Activated CD8-positive, alpha-beta memory T cell treated with anti-CD3 and anti-CD28 coated beads for 1 hour (primary cell): Measurements from ENCODE around the gene ST6GALNAC3.
"Not testable (repeated sequence)": the region's sequence is repeated elsewhere in the genome, so short reads cannot be mapped to it uniquely, and the experiment has no call there.

Experiments used
- DNase-seq, 2 donors: peaks; one replicate each; pipeline ENCODE4 v3.0.0-alpha.2; 2020; ENCODE audit warnings: low read depth in 1 of 2; ENCODE audit errors: extremely low read depth in 1 of 2

Gene ST6GALNAC3

DNA sequence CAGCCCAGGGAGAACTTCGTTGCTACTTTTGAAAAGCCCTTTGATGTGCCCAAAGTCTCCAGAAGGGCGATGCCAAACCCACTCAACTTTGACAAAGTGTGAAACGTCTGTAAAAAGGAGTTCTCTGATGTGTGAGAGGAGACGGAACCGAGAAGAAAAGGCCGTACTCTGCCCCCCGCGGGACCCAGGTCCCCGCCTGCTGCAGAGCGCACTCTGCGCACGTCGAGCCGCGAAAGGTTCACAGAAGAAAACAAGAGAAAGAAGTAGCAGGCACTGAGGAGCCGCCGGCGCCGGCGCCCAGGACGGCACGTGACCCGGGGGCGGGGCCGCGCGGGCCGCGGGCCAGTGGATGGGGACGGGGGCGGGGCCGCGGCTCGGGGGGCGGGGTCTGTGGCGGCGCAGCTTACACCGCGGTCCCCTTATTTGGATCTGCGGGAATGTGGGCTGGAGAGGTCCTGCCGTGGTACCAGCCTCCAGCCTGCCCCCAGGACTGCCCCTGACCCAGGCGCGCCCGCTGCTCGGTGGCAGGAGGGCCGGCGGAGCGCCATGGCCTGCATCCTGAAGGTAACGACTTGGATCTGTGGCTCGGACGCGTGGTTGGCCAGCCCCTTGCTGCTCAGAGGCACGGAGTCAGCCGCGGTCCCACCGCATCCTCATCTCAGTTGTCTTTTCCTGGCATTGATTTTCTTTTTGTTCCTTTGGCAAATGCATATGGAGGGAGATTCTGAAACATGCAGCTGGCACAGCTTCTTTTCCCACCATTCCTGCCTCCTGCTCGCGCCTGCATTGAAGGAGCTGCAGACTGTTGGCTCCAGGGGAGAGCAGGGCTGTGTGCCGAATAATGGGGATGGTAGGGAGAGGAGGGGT is at the start of gene ST6GALNAC3:
ST6GALNAC3 (plus strand) TSS at position 426 of the 867 bp plus-strand sequence.
- DNase-seq, result peak; percentile 7 to 61

DNA sequence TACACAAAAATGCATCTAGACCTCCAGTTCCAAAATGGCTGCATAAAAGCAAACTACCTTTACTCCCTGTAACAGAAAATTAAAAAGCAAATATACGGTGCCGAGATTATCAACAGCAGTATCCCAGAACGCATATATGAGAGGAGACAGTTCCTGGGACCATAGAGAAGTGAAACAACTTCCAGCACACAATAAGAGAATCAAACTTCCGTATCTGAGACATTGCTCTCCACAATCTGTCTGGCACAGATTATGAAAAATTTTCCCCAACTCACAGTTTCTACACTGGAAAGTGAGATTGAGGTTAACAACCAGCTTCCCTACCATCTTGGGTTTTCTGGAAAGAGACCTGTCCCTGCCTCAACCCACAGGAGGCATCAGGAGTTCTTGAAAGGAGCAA is 47.2 kb upstream of the ST6GALNAC3 start:
- no peak for DNase-seq

DNA sequence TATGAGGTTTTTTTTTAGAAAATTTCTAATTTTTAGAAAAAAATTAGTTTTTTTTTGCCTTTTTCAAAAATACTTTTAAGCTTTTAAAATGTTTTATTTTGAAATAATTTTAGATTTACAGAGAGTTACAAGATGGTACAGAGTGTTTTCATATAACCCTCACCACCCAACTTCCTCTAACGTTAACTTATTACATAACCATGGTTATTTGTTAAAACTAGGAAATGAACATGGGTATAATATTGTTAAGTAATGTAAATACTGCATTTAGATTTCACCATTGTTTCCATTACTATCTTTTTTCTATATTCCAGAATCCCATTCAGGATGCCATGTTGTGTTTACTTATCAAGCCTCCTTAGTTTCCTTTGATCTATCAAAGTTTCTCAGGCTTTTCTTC is 45.2 kb upstream of the ST6GALNAC3 start:
- DNase-seq, result no peak

DNA sequence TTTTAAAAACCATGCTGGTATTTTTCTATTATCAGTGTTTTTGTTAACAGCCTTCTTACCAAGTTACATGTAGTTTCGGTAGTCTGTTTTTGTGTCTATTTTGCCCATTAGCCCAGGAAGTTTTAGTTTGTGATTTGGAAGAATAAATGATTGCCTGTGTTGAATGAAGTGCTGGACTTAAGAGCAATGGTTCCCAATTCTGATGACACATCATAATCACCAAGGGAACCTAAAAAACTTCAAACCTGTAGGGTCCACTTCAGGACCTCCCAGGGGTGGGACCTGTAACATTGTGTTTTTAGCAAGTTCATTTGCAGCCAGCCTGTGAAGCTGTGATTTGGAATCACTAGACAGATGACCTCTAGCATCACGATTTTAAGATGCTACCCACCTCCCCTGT is 43.0 kb upstream of the ST6GALNAC3 start:
- DNase-seq, result no peak

DNA sequence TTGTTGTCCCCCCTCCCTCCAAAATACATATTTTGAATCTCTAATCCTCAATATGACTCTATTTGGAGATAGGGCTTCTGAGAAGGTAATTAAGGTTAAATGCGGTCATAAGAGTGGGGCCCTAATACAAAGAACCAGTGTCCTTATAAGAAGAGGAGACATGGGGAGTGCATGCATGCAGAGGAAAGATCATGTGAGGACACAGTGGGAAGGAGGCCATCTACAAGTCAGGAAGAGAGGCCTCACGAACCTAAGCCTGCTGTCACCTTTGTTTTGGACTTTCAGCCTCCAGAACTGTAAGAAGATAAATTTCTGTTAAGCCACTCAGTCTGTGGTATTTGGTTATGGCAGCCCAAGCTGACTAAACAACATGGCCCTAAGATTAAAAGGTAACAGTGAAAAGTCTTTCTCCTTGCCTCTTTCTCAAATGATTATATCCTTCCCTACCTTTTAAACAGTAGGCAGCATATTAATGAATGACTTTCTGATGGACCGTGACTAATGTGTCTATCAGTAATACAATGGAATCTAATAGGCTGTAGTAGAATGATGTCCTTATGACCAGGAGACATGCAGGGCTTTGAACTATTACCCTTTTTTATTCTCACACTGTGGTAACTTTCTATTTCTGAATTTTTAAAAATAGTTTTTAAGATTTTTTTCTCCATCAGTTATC is 40.6 kb upstream of the ST6GALNAC3 start:
- no peak for DNase-seq

DNA sequence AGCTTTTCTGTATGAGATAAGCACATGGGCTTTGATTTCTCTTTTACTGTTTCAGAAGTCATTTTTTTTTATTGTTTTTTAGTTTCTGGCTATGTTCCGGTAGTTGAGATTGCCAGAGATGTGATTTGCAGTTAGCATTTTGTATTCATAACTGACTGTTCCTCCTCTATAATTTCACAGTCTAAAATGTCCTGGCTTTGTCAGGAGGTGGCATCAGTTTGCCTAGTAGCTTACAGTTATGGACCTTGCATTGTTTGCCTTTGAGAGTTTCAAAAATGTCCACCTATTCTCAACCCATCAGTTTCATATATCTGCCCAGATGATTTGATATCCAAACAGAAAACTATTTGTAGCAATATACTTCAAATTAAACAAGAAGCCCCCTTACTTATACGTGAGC is 39.5 kb upstream of the ST6GALNAC3 start:
- no peak for DNase-seq

DNA sequence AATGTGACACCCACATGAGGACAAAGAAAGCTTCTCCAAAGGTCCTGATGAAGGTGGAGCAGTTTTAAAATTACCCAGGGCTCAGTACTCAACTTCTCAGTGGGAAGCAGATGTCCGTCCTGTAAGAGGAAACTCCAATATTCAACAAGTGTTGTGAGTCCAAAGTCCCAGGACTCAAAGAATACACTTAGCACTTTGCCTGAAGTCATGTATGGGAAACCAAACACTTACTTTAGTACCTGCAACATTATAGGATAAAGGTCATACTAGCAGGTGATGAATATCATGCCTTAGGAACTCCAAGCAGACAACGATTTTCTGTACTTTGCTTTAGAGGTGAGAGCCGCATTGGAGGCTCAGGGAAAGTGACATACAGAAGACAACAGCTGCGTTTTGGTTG is 37.2 kb upstream of the ST6GALNAC3 start:
- DNase-seq, result no peak

DNA sequence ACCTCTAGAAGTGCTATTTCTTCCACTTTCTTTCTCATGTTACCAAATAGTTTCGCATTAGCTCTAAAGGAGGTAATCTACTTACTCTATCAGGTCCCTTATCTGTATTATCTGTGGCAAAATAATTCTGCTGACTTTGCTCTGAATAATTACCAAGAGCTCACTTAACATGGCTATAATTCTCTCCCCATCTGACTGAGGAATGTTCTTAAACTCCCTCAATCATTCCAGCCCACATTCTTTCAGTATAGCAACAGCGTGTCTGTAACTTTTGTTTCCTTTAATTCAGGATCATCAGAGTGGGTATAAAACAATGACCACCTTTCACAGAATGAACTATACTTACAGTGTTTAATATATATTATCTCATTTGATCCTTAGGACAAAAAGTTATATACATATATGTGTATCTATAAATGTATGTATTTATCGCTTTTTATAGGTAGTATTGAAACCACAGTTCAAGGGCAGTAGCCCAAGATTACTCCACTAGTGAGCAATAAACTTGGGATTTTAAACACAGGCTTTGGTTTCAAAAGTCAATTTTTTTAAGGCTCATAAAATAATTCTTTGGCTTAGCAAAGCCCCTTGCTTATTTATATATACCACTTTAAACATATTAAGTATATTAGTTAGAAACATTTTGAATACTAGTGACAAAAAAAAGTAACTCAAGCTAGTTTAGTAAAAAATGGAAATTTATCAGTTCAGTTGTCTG is 36.1 kb upstream of the ST6GALNAC3 start:
- DNase-seq, result no peak

DNA sequence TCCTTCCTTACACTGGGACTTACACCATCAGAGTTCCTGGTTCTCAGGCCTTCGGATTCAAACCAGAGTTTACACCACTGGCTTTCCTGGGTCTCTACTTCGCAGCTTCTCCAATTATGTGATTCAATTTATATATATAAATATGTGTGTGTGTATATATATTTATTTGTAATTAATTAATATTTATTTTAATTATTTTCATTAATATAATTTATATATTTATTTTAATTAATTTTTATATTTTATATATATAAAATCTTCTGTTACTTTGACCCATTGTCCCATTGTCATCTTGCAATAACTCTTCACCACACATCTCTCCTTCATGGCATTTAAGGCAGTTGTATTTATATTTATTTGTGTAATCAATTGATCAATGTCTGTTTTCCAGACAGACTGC is 28.4 kb upstream of the ST6GALNAC3 start:
- no peak for DNase-seq

DNA sequence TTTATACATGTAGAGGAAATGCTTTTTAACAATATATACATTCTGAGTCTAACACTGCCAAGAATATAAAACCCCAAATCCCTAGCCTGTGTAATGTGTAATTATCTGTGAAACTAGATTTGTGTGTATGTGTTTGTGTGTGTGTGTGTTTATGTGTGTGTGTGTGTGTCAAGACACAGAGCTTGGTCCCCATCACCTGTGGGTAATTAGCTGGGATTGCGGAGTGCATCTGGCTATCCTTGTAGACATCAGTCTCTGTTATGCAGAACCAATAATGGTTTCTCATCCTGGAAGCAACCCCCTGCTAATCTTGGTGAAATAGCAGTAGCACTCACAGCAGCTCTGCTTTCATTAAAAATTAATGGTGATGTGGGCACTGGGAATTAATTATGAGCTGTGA is 26.3 kb upstream of the ST6GALNAC3 start:
- no peak for DNase-seq

DNA sequence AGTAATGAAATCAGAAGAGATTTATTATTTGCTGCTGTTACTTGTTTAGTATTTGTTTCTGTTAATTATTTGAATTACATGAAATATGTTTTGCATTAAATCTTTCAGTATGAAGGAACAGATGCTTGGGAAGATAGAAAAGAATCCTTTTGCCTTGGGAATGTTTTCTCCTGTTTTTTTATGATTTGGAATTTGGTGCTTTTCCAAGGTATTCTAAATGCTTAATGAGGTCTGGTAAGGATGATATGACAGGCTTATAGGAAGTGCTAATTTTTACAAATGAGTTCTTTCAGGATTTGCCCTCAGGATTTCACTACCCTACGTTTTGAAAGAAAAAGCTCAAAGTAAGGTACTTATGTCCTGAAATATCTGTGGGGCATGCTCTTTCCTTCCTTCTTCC is 25.6 kb upstream of the ST6GALNAC3 start:
- no peak for DNase-seq

DNA sequence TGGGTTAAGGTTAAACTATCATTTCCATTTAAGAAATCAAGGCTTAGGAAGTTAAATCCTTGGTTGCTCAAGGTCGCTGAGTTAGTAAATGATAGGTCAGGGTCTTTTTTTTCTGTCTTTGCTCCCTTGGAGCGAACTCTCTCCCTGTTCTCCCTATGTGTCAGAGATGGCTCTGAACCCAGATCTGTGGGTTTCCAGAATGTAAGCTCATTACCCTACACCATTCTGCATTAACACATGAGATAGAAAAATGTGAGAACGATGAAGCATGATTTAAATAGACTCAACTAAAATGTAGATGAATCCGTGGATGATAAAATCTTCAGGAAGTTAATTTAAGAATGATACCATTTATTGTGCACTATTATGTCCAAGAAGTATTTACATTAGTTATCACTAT is 25.0 kb upstream of the ST6GALNAC3 start:
- no peak for DNase-seq

DNA sequence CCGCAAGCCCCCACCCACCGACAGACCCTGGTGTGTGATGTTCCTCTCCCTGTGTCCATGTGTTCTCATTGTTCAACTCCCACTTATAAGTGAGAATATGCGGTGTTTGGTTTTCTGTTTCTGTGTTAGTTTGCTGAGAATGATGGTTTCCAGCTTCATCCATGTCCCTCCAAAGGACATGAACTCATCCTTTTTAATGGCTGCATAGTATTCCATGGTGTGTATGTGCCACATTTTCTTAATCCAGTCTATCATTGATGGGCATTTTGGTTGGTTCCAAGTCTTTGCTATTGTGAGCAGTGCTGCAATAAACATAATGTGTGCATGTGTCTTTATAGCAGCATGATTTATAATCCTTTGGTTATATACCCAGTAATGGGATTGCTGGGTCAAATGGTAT is 24.5 kb upstream of the ST6GALNAC3 start:
- DNase-seq, result not testable (repeated sequence)

DNA sequence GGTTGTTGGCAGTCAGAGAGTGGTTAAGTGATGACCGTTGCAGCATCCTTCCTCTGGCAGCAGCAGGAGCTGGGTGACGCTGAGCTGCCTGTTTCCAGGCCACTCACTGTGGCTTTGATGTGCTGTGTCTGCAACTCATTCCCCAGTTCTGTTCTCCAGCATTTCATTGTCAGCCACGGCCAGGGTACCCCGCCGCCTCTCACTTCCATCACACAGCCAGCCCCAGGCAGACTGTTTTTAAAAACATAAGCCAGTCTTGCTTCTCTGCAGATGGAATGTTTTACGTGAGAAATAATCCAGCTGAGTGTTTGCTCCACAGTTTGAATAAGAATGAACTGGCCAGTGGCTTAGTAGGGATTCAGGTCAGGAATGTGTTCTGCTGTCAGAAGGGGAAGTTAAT is 21.5 kb upstream of the ST6GALNAC3 start:
- no peak for DNase-seq

DNA sequence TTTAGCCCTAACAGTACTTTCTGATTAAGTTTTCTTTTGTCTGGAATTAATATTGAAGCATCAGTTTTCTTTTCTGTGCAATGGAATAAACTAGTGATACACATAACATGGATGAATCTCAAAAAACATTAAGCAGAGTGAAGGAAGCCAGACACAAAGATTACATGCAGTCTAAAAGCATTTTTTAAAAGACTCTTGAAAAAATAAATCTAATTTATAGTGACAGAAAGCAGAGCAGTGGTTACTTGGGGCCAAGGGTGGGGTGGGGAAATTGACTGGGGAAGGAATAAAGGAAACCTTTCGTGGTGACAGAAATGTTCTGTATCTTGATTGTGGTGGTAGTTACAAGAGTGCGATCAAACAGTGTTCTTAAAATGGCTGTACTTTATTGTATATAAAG is 20.2 kb upstream of the ST6GALNAC3 start:
- DNase-seq, result no peak

DNA sequence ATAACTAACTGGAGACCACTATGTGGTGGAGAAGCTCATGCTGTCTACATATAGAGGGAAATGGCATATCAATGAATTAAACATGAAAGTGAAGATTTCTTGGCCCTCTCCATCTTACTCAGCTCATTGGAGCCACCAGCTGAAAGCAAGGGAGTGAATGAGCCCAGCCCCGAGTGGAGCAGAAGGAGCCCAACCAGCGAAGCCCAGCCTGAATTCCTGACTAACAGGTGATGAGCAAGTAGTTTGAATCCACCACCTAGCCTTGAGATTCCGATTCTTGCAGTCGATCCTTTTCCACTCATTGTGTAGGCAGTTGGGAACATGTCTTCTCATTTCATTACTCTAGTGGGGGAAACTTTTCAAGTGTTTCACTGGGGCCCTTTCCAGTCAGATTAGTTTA is 18.6 kb upstream of the ST6GALNAC3 start:
- DNase-seq, result no peak

DNA sequence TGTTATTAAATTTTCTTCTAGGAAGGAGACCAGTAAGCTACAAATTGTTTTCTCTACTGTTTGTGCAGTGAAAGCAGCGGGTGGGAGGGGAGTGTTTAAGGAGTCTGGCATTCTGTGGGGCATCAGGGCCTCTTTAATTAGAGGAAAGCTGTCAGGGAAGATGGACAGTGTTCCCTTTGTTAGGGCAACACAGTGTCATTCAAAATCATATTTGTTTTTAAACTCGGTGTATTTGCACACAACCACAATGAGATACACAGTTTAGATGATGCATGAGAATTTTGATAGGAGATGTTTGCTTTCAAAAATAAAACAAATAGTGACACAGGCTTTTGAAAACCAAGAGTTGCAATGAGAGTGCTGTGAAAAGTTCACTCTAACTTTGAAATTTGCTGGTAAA is 15.1 kb upstream of the ST6GALNAC3 start:
- DNase-seq, result no peak

DNA sequence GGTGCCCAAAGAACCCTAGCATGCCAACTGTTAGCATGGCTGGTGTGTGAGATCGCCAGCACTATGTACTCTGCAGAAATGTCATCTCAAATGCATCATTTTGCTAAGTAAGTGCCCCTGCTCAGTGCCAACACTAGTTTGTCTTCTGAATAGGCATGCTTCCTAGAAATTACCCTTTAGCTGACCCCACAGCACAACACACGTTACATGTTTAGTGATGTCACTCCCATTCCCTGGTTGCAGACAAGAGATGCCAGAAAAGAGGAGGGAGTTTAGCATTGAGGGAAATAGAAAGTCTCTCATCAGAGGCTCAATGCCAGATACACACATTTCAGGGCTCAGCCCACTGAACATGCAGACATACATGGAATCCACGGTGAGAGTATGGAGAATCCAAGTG is 9.3 kb upstream of the ST6GALNAC3 start:
- no peak for DNase-seq

DNA sequence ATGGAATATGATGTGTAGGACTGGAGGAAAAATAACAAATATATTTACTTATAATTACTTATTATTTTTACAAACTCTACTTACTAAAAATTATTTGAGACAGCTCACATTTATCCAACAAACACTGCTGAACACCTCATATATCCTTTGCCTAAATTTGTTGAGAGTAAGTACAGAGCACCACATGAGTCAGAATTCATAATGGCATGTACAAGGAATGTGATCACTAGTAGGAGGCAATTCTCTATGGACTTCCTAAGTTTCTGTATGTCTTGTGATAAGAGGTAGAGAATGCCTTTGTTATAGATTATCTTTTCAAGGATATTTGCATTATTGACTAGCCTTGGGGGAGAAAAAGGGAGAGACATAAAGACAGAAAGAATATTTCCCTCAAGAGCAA is 8.2 kb upstream of the ST6GALNAC3 start:
- DNase-seq, result no peak

DNA sequence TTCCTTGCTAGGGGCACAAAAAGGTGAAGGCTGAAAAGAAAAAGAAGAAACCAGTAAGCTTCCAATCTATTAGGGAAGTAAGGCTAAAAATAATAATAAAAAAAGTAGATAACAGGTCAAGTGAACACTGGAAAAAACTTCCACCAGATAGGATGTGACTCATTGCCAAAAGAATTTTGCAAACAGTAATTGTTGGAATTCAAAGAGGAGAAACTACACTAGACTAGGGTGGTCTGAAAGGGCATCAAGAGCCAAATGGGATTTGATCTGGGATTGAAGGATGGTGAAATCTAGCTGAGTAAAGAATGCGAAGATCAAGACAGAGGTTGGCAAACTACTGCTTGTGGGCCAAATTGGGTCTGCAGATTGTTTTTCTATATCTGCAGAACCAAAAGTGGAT is 6.0 kb upstream of the ST6GALNAC3 start:
- no peak for DNase-seq

DNA sequence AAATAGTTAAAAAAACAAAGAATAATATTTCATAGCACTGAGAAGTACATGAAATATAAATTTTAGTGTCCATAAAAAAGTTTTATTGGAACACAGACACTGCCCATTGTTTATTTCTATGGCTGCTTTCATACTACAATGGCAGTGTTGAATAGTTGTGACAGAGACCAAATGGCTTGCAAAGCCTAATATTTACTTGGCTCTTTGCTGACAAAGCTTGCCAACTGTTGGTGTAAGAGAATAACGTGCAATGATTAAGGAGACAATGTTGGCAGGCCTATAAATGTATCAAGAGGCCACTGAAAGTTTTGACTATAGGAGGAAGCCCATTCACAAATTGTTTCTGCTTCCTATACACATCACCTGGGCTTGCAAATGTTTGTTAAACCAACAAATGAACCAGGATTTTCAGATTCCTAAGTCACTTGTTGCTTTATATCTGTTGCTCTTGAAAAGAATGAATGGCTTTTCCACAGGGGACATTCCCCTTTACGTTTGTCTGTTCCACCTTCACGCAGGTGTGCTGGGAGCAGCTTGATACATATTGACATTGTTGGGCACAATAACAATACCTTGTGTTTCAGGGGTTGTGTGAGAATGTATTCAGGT is 5.5 kb upstream of the ST6GALNAC3 start:
- no peak for DNase-seq
